GM19023 (cell line): ENCODE data around the gene LCE2D.

Source experiments
- ATAC-seq: cut with Tn5 transposase; IDR thresholded peaks from one replicate; pipeline ENCODE4 v1.9.1; 2021; ENCODE audit warnings: mild to moderate bottlenecking, moderate library complexity; ENCODE audit not compliant: unreplicated experiment

LCE2D gene

DNA sequence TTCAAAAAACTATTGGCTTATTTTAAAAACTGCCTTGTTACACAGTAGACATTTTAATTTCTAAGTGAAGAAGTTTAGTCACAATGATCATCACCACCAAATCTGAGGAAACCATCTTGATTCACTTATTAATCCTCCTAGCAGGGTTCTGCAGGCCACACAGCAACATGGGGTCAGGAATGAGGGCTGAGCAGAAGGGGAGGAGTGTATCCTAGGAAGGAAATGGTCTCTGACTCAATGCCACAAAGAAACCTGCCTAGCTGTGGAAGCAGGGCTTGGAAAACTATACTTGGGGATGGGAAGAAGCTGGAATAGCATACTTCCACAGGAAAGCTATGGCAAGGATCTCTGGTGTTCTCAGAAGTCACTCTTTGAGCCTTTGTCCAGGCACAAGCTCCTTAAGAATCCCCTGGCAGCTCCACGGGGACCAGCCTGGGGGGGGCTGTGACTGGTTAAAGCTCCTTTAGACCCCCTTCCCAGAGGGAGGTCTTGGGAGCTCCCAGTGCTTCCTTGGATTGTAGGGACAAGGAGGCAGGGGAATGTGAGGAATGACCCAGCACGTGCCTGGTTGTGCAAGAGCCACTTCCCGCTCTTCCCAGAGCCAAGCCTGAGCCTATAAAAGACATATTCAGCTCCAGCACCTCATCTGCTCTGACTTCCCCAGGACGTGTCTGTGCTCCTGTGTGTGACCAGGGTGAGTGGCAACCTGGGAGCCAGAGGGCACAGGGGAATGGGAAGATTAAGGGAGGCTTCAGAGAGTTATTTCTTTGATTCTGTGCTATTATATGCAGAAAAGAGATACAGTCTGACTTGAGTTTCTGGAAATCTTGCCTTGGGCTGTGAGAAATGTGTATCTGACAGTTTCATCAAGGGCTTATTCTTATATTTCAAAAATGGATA is 34.8 kb downstream of the LCE2D start, which contains the start of gene LCE2A:
TSS of gene LCE2A (plus strand) at position 645 of the 900 bp plus-strand sequence. CDS start 557 bp downstream, outside the sequence.
- no peak for ATAC-seq

DNA sequence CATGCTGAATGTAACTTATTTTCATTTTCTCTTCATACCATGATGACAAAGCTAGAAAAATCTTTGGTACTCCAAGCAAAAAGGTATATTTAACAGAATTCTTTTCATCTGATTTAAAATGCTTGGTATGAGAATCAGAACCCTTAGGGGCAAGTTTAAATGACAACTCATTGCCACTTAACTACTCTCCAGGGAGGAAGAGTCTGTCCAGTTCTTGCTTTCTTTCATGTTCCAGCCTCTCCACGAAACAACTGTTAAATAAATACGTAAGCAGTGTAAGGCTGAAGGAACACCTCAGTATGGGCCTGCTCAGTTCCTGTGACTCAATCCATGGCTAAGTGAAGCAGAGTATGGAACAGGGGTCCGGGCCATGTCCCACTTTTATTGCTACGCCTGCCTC is 36.6 kb downstream of the LCE2D start:
- ATAC-seq: no peak

DNA sequence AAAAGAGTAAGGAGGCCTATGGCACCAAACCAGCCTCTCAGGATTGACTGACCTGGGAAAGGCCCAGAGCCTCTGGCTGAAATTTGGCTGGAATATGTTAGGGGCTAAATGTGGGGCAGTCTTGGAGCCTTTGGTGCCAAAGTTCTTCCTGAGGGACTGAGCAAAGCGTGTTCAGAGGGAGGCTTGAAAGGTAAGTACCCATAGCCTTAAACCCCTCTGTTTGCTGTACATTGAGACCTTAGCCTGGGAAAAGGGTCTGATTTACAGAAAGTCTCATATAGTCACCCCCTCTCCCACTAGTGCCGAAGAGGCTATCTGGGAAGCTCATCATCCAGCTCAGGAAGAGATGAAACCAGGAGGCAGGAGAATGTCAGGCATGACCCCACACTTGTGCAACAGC is 44.7 kb downstream of the LCE2D start, which contains the start of gene LCE4A:
TSS of gene LCE4A (plus strand) at position 301 of the 400 bp plus-strand sequence. CDS start 916 bp downstream, outside the sequence.
- ATAC-seq: no peak
